Activated CD8-positive, alpha-beta memory T cell treated with anti-CD3 and anti-CD28 coated beads, Interleukin-2, amount 50 U/mL, for 48 hours (primary cell): ENCODE measurements around the gene C19orf33.

ENCODE experiments used
- DNase-seq: peaks from one replicate; pipeline ENCODE4 v3.0.0-alpha.2; 2020

C19orf33 gene

DNA sequence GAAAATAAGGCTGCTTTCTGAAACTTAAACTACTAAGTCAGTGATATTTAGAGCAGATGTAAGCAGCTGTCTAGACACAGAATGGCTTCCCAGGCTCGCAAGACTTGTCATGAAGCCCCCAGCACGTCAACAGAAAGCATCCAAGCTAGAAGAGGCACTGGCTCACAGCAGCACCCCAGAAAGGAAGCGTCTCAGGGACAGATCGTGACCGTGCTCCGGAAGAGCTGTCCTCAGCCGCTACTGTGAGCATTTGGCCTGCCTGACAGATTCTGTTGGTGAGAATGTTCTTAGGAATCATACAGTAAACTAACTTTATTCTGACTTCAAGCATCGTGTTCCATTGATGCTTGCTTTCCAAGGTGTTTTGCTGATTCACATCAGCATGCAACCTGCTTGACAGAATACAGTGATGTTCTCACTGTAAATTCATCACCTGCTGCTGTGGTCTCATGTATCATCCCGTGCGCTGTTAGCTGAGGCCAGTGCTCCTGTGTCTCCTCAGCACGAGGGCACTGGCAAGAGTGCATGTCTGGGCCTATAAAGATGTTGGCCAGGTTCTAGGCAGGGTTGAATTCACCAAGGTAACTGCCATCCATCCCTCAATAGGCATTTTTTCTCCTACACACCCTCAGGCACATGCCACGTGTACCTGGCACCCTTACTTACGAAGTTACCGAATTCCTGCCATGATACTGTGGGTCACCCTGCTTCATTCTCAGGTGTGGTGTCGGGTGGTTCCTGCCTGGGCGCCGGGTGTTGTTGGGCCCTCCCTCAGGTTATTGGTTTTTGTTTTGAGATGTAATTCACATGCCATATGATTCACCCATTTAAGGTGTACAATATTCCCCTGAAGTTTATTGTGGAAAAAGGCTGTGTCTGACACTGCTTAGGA, 23.8 kb upstream of the C19orf33 start:
- DNase-seq, result no peak

DNA sequence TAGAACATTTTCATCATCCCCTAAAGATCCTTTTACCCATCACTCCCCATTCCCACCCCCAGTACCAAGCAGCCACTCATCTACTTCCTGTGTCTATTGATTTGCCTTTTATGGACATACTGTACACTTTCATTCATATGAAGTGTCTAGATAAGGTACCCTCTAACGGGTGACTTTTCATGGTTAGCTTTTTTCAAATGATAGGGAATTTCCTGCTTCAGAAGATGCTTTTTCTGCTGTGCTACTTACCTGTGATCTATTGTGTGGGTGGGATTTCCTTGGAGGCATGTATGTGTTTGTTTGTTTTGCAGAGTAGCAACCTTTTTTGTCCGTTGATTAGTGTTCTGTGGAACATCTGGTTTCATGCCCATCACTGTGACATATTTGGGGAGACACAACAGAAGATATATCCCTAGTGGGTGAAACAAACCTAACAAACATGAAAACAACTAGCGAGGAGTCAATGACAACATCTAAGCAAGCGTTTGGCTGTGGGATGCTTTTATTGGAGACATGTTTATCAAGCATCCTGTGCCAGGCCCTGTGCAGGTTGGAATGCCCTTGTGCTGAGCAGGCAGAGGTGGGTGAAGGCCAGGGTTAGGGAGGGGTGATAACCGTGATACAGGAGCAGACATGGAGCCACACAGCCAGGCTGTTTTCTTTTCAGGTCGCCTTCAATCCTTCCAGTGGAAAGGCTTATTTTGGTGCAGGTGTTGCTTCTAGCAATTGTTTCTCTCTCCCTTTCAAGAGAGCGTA, 22.1 kb upstream of the C19orf33 start:
- DNase-seq, result no peak

DNA sequence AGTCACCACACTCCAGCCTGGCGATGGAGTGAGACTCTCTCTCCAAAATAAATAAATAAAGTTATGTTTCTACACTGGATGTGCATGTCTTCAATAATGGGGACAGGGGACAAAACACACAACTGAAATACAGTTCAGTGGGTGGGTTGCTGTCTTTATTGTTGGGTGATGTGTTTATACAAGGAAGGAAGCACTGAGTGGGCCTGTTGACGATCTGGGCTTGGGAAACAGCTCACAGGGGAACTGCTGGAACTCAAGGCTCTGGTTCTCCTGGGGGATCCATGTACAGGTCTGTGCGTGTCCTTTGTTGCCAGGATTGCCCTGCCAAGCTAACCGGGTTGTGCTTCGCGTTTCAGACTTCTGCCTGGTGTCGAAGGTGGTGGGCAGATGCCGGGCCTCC, 20.8 kb upstream of the C19orf33 start:
- no peak for DNase-seq

DNA sequence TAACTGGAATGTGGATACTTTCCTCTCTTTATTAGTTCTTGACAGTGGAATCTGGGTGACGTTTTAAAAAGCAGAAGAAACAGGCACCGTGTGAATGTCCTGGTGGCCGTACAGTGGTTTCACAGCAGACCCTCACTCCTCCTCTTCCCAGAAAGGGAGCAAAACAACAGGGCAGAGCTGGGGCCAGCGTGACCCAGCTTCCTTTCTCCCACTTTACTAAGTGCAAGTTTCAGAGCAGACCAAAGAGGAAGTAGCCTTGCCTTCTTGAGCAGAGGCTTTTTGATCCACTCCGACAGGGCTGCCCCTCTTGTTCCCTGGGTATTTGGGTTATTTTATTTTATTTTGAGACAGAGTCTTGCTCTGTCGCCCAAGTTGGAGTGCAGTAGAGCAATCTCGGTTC, 19.6 kb upstream of the C19orf33 start:
- DNase-seq, result no peak

DNA sequence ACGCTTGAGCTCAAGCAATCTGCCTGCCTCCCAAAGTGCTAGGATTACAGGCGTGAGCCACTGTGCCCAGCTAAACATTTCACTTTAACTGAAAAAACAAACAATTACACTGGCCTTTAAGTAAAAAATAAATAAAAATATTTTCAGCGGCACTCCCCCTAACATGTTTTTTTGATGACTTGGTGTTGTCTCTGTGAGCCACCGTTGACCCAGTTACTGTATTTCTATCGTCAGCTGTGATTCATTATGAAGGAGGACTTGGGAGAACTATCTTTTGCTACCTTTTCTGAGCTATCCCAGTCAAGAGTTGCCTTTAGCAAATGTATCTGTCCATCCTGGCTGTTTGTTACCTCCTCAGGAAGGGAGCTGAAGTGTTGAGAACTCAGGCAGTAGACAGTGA, 18.5 kb upstream of the C19orf33 start:
- no peak for DNase-seq

DNA sequence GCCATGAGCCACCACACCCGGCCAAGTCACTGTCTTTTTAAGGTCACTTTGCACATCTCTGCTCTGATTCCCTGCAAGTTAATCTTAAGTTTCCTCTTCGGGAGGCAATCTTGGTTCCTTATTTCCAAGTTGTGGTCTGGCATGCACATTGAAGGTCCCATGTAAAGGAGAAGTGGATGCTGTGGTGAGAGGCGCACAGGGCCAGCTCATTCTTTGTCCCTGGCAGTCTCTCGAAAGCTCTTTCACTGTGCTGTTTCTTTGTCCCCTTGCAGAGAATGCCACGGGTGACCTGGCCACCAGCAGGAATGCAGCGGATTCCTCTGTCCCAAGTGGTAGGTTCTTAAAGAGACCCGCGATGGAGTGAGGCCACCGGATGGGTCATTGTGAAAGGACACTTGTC, 16.4 kb upstream of the C19orf33 start:
- DNase-seq, result no peak

DNA sequence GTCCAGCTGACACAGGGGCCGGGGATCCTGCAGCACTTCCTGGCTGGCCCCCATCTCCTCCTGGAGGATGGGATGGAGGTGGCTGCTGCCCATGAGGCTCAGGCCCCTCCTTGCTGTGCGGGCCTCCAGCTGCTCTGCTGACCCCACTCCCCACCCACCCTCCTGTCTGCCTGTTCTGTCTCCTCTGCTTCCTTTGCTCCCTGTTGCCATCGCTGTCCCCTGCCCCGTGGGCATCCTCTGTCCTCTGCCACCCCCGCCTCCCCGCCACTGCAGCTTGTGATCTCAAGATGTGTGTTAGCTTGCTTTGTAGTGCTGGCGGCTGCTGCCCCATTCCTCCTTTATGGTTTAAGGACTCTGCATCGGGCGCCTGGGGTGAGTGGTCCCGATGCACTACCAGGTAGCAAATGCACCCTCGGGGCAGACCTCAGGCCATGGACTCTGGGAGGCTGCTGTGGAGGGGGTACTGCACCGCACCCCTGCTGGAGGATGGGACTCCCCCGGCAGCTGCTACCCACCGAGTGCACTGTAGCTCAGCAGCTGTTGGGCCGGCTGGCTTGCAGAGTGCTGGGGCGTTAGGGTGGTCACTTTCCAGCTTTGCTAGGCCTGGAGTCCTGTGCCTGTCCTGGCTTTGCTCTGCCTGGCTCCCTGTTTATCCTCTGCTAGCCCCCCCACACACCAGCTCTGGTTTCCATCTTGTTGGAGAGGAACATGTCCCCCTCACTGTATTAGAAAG, 15.8 kb upstream of the C19orf33 start:
- no peak for DNase-seq

DNA sequence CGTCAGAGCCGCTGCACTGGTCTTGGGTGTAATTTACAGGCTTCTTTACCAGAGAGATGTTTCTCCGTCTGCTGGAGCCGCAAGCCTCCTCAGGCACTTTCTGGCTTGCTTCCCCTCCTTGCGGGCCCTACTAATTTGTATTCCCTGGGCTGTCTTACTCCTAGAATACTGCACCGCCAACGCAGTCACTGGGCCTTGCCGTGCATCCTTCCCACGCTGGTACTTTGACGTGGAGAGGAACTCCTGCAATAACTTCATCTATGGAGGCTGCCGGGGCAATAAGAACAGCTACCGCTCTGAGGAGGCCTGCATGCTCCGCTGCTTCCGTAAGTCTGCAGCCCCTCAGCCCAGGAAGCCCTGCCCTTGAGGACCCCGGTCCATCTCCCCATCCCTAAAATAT, 14.1 kb upstream of the C19orf33 start:
- DNase-seq, result no peak

DNA sequence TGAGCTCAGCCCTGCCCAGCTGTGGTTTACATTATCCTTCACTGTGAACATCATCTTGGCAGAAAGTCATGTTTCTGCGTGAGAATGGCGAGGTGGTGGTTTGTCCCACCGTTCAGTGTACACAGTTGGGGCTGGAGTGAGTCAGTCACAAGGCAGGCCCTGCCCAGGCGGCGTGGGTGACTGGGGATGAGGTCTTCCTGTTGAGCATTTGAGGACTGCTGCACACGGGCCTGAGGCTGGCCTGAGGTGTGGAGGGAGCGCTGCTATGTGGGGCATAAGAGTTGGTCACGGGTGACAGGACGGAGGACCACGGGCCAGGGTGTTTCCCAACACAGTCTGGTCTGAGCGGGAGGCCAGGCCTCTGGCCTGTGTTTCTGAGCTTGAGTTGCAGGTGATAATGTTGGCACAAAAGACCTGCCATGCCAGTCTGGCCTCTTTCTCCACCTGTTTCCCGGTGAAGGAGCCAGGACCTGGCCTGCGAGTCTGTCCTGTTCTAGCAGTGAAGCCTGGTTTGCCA, 13.4 kb upstream of the C19orf33 start:
- DNase-seq, result no peak

DNA sequence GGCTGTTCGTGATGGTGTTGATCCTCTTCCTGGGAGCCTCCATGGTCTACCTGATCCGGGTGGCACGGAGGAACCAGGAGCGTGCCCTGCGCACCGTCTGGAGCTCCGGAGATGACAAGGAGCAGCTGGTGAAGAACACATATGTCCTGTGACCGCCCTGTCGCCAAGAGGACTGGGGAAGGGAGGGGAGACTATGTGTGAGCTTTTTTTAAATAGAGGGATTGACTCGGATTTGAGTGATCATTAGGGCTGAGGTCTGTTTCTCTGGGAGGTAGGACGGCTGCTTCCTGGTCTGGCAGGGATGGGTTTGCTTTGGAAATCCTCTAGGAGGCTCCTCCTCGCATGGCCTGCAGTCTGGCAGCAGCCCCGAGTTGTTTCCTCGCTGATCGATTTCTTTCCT, 12.2 kb upstream of the C19orf33 start:
- no peak for DNase-seq

DNA sequence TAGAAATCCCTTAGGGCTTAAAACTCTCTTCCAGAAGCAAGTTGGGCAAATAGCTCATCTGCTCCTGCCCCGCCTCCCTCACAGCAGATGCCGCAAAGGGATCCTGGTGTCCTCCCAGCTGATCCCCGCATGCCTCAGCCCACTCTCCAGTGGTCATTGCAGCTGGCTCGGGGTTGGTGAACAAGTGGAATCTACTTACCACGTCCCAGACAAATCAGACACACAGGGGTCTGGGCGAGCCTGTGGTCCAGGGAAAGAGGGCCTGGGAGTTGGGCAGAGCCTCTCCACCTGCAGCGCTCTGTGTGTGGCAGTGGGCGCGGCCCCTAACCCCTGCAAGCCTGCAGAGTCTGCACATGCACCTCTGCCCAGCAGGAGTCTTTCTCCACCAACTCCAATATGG, 10.8 kb upstream of the C19orf33 start:
- no peak for DNase-seq

DNA sequence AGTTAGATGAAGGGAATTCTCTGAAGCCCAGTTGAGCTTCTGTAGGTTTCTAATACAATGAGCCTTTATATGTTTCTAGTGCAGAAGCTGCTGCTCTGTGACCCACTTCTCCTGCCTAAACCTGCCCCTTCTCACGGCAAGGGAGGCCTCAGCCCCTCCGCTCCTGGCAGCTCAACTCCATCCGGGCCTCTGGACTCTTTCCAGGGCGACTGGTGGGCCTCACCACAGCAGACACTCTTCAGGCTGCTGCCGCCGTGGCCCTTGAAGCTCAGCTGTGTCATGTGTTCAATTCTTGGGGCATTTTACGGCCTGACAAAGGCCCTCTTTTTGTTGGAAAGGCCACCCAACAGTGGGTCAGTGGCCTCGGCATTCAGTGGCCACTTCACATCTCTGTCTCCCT, 10.0 kb upstream of the C19orf33 start:
- DNase-seq, result no peak

DNA sequence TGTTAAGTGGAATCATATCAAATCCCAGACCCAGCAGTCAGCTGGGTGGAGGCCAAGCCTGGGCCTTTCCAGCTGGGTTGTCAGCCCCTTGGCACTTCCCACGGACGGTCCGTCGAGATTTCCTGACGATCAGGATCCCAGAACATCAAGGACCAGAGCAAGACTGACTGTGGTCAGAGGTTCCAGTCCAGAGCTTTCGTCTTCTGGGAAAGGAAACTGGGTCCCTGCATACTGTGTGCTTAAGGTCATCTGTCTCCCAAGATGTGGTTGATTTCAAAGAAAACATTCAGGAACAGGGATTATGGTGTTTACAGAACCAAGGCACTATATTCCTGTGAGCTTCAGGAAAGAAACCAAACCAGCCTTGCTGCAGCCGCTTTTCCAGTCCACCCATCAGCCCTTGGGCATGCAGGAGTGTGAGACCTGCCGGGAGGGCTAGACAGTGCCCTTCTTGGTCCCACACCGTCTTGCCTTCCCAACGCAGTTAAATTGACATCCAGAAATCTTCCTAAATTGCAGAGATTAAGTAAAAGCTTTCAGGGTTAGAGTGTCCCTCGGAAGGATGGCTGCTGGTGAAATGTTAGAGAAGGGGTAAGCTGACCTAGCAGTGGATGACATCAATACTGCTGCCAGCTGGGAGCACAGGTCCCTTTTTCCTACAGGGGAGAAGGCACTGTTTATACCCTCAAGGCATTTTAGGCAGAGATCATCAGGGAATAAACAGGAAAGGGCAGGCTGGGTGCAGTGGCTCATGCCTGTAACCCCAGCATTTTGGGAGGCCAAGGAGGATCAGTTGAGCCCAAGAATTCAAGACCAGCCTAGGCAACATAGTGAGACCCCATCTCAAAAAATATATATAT, 5.0 kb upstream of the C19orf33 start:
- DNase-seq, result no peak

DNA sequence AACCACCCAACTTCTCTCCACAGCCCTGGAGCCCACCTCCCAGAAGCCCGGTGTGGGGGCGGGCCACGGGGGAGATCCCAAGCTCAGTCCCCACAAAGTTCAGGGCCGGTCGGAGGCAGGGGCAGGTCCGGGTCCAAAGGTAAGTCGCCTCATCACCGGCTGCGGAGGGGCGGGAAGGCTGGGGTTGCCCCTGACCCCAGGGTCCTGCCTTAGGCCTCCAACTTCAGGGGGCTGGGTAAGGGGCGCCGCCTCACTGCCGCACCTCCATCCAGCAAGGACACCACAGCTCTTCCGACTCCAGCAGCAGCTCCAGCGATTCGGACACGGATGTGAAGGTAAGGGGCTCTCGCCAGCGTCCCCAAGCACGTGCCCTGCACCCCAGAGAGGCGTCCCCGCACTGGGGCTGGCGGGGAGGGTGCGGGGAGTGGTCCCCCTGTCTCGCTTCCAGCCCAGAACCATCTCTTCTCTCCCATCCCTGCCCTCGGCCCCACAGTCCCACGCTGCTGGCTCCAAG, 358 bp downstream of the C19orf33 start:
- no peak for DNase-seq

DNA sequence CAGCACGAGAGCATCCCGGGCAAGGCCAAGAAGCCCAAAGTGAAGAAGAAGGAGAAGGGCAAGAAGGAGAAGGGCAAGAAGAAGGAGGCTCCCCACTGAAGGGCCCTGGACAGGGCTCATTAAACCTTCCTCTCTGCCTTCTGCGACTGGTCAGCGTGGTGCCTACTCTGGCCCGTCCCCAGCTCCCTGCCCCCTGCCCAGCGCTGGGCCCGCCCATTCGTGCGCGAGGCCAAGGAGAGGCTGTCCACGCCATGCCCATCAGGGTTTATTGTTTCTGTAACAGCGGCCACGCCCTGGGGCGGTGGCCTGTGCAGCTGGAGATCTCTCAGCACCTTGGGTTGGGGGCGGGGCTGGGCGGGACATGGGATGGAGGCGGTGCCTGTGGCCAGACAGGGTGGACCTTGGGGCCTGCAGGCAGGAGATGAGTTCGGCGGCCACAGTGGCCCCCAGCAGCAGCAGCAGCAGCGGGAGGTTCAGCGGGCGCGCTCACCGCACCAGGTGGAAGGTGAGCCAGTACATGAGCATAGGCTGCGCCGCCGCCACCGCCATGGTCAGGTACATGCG, 897 bp downstream of the C19orf33 start:
- DNase-seq, result no peak

DNA sequence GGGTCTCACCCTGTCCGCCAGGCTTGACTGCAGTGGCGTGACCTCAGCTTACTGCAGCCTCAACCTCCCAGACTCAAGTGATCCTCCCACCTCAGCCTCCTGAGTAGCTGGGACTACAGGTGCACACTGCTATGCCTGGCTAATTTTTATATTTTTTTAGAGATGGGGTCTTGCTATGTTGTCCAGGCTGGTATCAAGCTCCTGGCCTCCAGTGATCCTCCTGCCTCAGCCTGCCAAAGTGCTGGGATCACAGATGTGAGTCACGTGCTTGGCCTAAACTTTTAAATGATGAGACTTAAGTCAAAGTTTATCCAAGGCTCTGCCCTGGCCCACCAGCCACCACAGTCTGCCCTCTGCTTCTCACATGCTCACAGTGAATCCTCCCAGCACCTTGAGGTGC, 2.2 kb downstream of the C19orf33 start:
- no peak for DNase-seq

DNA sequence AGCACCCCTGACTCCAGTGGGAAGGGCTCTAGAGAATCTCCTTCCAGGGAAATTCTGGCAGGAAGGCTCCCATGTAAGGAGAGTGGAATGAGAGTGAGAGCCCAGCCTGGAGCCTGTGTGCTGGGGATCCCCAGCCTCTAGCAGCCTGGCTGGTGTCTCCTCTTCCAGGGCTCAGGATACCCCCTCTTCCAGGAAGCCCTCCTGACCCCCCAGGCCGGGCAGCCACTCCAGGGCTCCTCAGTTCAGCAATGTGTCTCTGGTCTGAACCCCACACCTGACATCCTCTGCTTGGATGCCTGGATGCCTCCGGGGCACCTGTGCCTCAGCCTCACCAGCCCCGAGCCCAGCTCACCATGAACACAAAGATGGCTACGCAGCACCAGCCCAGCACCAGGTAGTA, 3.0 kb downstream of the C19orf33 start:
- no peak for DNase-seq

DNA sequence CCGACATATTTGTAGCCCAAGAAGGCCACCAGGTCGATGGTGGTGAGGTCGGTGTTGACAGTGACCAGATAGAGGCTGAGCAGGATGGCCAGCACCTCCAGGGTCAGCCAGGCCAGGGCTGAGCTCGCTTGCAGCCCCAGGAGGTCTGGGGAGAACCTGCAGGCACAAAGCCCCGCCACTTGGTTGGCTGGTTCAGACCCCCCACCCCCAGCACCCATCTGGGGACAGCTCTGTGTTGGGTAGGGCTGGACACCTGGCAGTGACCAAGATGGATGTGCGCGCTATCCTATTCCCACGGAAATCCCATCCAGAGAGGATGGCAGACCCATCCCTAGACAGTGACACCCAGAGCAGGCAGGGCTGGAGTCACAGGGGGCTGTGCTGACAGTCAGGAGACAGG, 3.5 kb downstream of the C19orf33 start:
- no peak for DNase-seq

DNA sequence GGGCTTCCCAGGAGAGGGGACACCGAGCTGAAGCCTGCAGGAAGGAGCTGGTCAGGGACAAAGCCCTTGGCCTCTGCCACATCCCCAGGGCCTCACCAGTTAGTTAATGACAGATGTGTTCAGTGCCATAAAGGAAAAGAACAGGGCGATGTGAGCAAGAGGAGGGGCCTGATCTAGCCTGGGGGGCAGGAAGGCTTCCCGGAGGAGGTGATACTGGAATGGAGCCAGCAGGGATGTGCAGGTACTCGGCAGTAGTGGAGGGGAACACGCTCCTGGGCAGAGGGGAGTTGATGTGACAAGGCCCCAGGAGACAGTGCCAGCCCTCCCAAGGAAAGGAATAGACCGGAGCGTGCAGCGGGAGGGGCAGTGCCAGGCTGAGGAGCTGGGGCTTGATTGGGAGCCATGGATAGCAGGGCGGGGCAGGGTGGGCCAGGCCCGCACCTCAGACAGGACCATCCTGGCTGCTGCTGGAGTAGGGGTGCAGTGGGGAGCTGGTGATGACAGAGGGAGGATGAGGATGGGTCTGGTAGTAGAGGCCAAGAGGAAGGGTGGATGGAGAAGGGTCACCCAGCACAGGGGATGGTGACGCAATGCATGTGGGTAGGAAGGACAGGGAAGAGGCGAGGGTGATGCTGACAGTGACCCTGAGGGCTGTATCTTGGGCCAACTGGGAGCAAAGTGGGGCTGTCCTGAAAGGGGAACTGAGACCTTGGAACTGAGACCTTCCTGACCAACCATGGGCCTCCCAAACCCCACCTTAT, 4.1 kb downstream of the C19orf33 start:
- DNase-seq, result no peak

DNA sequence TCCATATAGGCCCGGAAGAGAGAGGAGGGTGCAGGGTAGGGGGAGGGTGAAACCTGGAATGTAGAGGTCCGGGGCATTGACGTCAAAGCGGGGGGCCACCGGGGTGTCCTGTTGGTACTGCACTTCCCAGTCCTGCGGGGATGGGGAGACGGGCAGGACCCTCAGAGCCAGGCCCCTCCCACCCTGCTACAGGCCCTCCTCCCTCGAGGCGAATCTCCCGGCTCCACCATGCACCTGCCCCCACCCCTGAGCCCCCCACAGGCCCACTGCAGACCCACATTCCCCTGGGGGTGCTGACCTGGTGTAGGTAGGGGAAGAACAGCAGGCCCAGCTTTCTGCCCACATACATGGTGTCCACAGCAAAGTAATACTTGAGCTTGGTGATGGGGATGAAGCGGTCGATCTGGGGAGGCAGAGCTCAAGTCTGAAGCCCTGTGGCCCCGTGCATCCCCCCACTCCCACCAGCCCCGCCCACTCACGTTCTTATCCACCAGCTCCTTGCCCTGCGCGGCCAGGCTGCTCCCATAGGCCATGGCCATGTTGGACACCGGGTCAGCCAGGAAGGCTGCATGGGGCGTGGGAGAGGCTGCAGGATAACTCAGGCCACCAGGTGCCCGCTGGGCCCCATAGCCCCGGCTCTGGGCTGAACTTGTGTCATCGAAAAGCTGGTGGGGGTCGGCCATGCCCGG, 5.0 kb downstream of the C19orf33 start:
- no peak for DNase-seq
